HCT116 (cell line): ENCODE measurements around the gene MLKL. TPM values are rescaled to one million over a fixed set of nuclear protein-coding genes. Genes with fewer than 3 reads are reported as not detected.

Source experiments
- ATAC-seq: fragments of 200-7000 bp; cut with Tn5 transposase; 2 replicates; pipeline ENCODE4 v1.9.1; 2020; ENCODE audit warnings: mild to moderate bottlenecking, moderate library complexity
- BruUV-seq: library from RNA; stranded (reverse); fragments of 400-500 nt; replicated peaks from 2 replicates; lab custom pipeline; 2021; lab: Mats Ljungman, UMichigan
- CTCF ChIA-PET: fragments of 300-600 bp; sonication (Branson Sonifier 250); formaldehyde crosslinking; loops from one replicate; lab custom pipeline; 2021; ENCODE audit warnings: antibody characterized with exemption; lab: Charles Lee
- POLR2A ChIA-PET: fragments of 300-600, 350-600 bp; sonication (Branson Sonifier 250); formaldehyde crosslinking; loops from one replicate; lab custom pipeline; 2021; ENCODE audit warnings: antibody characterized with exemption; lab: Charles Lee
- RAD21 ChIA-PET, 2 experiments: fragments of 300-600 bp; sonication (Branson Sonifier 250); formaldehyde crosslinking; loops; one replicate each; lab custom pipeline; 2023; ENCODE audit warnings: low total read pairs in 2 of 2; ENCODE audit not compliant: uncharacterized antibody in 2 of 2, unreplicated experiment in 2 of 2, low non-redundant PET in 1 of 2; lab: Charles Lee
- DNase-seq: peaks from one replicate; pipeline ENCODE4 v3.0.0-alpha.2; 2010; ENCODE audit warnings: low read depth, low spot score
- H2AFZ ChIP-seq: fragments of 200-600 bp; shearing (Covaris generic), sonication (generic); 2 replicates; pipeline ENCODE4 v1.6.1; 2017; ENCODE audit warnings: low read depth, mixed run types, mixed read lengths, antibody characterized with exemption, low read length; ENCODE audit not compliant: poor library complexity, severe bottlenecking
- H3K27ac ChIP-seq: 2 replicates; pipeline ENCODE4 v1.5.1; 2012; ENCODE audit warnings: low read depth, low read length
- H3K27me3 ChIP-seq: fragments of 200-600 bp; sonication (generic); 2 replicates; pipeline ENCODE4 v1.6.1; 2016; ENCODE audit warnings: mixed run types, low read length, mixed read lengths; ENCODE audit not compliant: insufficient read depth
- H3K36me3 ChIP-seq, 2 experiments: fragments of 200-500 bp in 1 of 2; fragments of 200-600 bp in 1 of 2; sonication (Bioruptor generic) in 1 of 2; sonication (generic) in 1 of 2; 2 replicates each; pipeline versions ENCODE4 v1.5.1 to v1.6.1; 2014 to 2016; ENCODE audit warnings: low read length in 2 of 2, inconsistent platforms in 1 of 2, mixed read lengths in 1 of 2, mixed run types in 1 of 2; ENCODE audit not compliant: insufficient read depth in 2 of 2, control insufficient read depth in 1 of 2
- H3K4me1 ChIP-seq, 2 experiments: fragments of 200-600 bp in 1 of 2; sonication (generic) in 1 of 2; 2 replicates each; pipeline versions ENCODE4 v1.5.1 to v1.6.1; 2012 to 2017; ENCODE audit warnings: low read length in 2 of 2, inconsistent platforms in 1 of 2, mild to moderate bottlenecking in 1 of 2, mixed read lengths in 1 of 2, mixed run types in 1 of 2, moderate library complexity in 1 of 2; ENCODE audit not compliant: insufficient read depth in 2 of 2, control insufficient read depth in 1 of 2
- H3K4me2 ChIP-seq: fragments of 200-600 bp; sonication (generic); 2 replicates; pipeline ENCODE4 v1.6.1; 2017; ENCODE audit warnings: mixed run types, low read length, mixed read lengths
- H3K4me3 ChIP-seq, 2 experiments: fragments of 200-600 bp in 1 of 2; sonication (generic) in 1 of 2; replicated peaks in 1 of 2; 2 replicates each; pipeline ENCODE4 v1.5.1; 2011 to 2016; ENCODE audit warnings: low read length in 2 of 2, control low read depth in 1 of 2, low read depth in 1 of 2, mild to moderate bottlenecking in 1 of 2, mixed read lengths in 1 of 2, mixed run types in 1 of 2
- H3K79me2 ChIP-seq: fragments of 200-600 bp; sonication (generic); 2 replicates; pipeline ENCODE4 v1.6.1; 2017; ENCODE audit warnings: mild to moderate bottlenecking, mixed run types, low read length, moderate library complexity, mixed read lengths; ENCODE audit not compliant: insufficient read depth
- H3K9ac ChIP-seq: fragments of 200-600 bp; sonication (generic); 2 replicates; pipeline ENCODE4 v1.6.1; 2016; ENCODE audit warnings: low read length, mixed read lengths
- H3K9me2 ChIP-seq: fragments of 200-600 bp; sonication (generic), shearing (Covaris generic); 2 replicates; pipeline ENCODE4 v1.6.1; 2017; ENCODE audit warnings: mixed run types, mild to moderate bottlenecking, moderate library complexity; ENCODE audit not compliant: insufficient read depth
- H3K9me3 ChIP-seq, 2 experiments: fragments of 200-500 bp in 1 of 2; fragments of 200-600 bp in 1 of 2; sonication (Bioruptor generic) in 1 of 2; sonication (generic) in 1 of 2; 2 replicates each; pipeline ENCODE4 v1.6.1; 2014 to 2017; ENCODE audit warnings: low read length in 2 of 2, mixed read lengths in 2 of 2, inconsistent platforms in 1 of 2, low read depth in 1 of 2, mild to moderate bottlenecking in 1 of 2, mixed run types in 1 of 2, moderate library complexity in 1 of 2; ENCODE audit not compliant: control insufficient read depth in 1 of 2, insufficient read depth in 1 of 2
- H4K20me1 ChIP-seq: fragments of 200-600 bp; sonication (generic), shearing (Covaris generic); 2 replicates; pipeline ENCODE4 v1.6.1; 2017; ENCODE audit warnings: mixed run types, mild to moderate bottlenecking, moderate library complexity; ENCODE audit not compliant: insufficient read depth
- CBX3 ChIP-seq: IDR thresholded peaks from 2 replicates; pipeline ENCODE4 v1.6.1; 2012; ENCODE audit warnings: low read depth
- CEBPB ChIP-seq: IDR thresholded peaks from 2 replicates; pipeline ENCODE4 v1.6.1; 2012; ENCODE audit warnings: low read depth
- CTCF ChIP-seq, 3 experiments: fragments of 200-600 bp in 1 of 3; sonication (generic) in 1 of 3; IDR thresholded peaks in 2 of 3; conservative IDR thresholded peaks in 1 of 3; 2 replicates each; pipeline ENCODE4 v1.5.1; 2012 to 2017; ENCODE audit warnings: low read depth in 2 of 3, low read length in 2 of 3, antibody characterized with exemption in 1 of 3, borderline replicate concordance in 1 of 3, control low read depth in 1 of 3, mild to moderate bottlenecking in 1 of 3, mixed read lengths in 1 of 3, mixed run types in 1 of 3, moderate library complexity in 1 of 3; ENCODE audit not compliant: insufficient read depth in 1 of 3
- ELF1 ChIP-seq: IDR thresholded peaks from 2 replicates; pipeline ENCODE4 v1.6.1; 2012; ENCODE audit warnings: low read depth, borderline replicate concordance
- EZH2 ChIP-seq: fragments of 200-600 bp; sonication (generic); IDR thresholded peaks from 2 replicates; pipeline ENCODE4 v1.6.1; 2017; ENCODE audit warnings: antibody characterized with exemption, mixed run types
- FOSL1 ChIP-seq: IDR thresholded peaks from 2 replicates; pipeline ENCODE4 v1.6.1; 2012; ENCODE audit warnings: low read depth
- JUND ChIP-seq: IDR thresholded peaks from 2 replicates; pipeline ENCODE4 v1.6.1; 2012
- MAX ChIP-seq: IDR thresholded peaks from 2 replicates; pipeline ENCODE4 v1.6.1; 2012
- POLR2A ChIP-seq: IDR thresholded peaks from 2 replicates; pipeline ENCODE4 v1.7.0; 2011; ENCODE audit warnings: borderline replicate concordance; ENCODE audit not compliant: insufficient read depth, insufficient read length; ENCODE audit errors: extremely low read depth
- RAD21 ChIP-seq: IDR thresholded peaks from 2 replicates; pipeline ENCODE4 v1.6.1; 2012; ENCODE audit warnings: low read depth, mild to moderate bottlenecking
- SIN3A ChIP-seq: IDR thresholded peaks from 2 replicates; pipeline ENCODE4 v1.6.1; 2012; ENCODE audit warnings: low read depth
- SP1 ChIP-seq: IDR thresholded peaks from 2 replicates; pipeline ENCODE4 v1.6.1; 2012; ENCODE audit warnings: low read depth
- SRF ChIP-seq: IDR thresholded peaks from 2 replicates; pipeline ENCODE4 v1.6.1; 2012; ENCODE audit warnings: low read depth
- TCF7L2 ChIP-seq: IDR thresholded peaks from 2 replicates; pipeline ENCODE4 v1.7.0; 2011; ENCODE audit warnings: borderline replicate concordance, inconsistent platforms; ENCODE audit not compliant: insufficient read depth, insufficient read length; ENCODE audit errors: extremely low read depth
- YY1 ChIP-seq: IDR thresholded peaks from 2 replicates; pipeline ENCODE4 v1.6.1; 2011; ENCODE audit warnings: low read length, low read depth, moderate library complexity, mild to moderate bottlenecking; ENCODE audit not compliant: insufficient replicate concordance; ENCODE audit errors: extremely low read depth
- ZNF274 ChIP-seq: fragments of 200-500 bp; sonication (Bioruptor generic); IDR thresholded peaks from 2 replicates; pipeline ENCODE4 v1.6.1; 2014; ENCODE audit warnings: mild to moderate bottlenecking, low read depth, low read length, inconsistent platforms
- intact Hi-C: fragments of 100-400 bp; cut with micrococcal nuclease; formaldehyde crosslinking; loops from 2 replicates; pipeline ENCODE4 v1.10.0; 2022
- total RNA-seq: library from RNA; stranded (reverse); gene quantifications from one replicate; pipeline ENCODE4 v1.2.1, GENCODE V29; 2021; ENCODE audit not compliant: unreplicated experiment
- TF ChIP-seq, protein P1 (sequence below): IDR thresholded peaks from 2 replicates; pipeline ENCODE4 v1.6.1; 2012
- TF ChIP-seq, protein P2 (sequence below): IDR thresholded peaks from 2 replicates; pipeline ENCODE4 v1.6.1; 2011; ENCODE audit warnings: mild to moderate bottlenecking, low read length, moderate library complexity; ENCODE audit not compliant: insufficient replicate concordance; ENCODE audit errors: extremely low read depth
- TF ChIP-seq, protein P3 (sequence below): IDR thresholded peaks from 2 replicates; pipeline ENCODE4 v1.6.1; 2012; ENCODE audit warnings: low read depth

The MLKL gene
- total RNA-seq, 1 experiment from 2014 or later, result 8.3 TPM

GRCh38 chr16:74745926-74746325 is 45.3 kb upstream of the MLKL start:
- ChIA-PET CTCF (no interaction called here), POLR2A (no interaction called here), RAD21 (no interaction called here)
- ATAC-seq (no peak), DNase-seq (no peak)
- H3K4me2 ChIP-seq, result peak overlapping the region; percentile 7; the same call in 1 of the 2 replicates
- no peak overlapping the region for H3K27ac ChIP-seq
- H3K27me3 ChIP-seq, result no peaks in the 10 kb centered on the region
- no TSS peak for BruUV-seq
- TF ChIP-seq RAD21 (no peak), FOSL1 (no peak), POLR2A (no peak), SRF (no peak), TCF7L2 (no peak), ZNF274 (no peak), CEBPB (no peak), ELF1 (no peak), JUND (no peak), SIN3A (no peak), MAX (no peak), CTCF (IDR thresholded peaks at IDR 0.05 in 2 of 3, conservative IDR thresholded peaks at IDR 0.05 in 1 of 3; ENCODE audit: borderline replicate concordance in 1 of 3, insufficient read depth in 1 of 3, low read depth in 2 of 3, low read length in 2 of 3) (no peak), SP1 (no peak), EZH2 (no peak), CBX3 (no peak), YY1 (no peak)
- TF ChIP-seq, protein P1, sequence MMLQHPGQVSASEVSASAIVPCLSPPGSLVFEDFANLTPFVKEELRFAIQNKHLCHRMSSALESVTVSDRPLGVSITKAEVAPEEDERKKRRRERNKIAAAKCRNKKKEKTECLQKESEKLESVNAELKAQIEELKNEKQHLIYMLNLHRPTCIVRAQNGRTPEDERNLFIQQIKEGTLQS, result no peak
- TF ChIP-seq, protein P2, sequence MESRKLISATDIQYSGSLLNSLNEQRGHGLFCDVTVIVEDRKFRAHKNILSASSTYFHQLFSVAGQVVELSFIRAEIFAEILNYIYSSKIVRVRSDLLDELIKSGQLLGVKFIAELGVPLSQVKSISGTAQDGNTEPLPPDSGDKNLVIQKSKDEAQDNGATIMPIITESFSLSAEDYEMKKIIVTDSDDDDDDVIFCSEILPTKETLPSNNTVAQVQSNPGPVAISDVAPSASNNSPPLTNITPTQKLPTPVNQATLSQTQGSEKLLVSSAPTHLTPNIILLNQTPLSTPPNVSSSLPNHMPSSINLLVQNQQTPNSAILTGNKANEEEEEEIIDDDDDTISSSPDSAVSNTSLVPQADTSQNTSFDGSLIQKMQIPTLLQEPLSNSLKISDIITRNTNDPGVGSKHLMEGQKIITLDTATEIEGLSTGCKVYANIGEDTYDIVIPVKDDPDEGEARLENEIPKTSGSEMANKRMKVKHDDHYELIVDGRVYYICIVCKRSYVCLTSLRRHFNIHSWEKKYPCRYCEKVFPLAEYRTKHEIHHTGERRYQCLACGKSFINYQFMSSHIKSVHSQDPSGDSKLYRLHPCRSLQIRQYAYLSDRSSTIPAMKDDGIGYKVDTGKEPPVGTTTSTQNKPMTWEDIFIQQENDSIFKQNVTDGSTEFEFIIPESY, result no peak
- TF ChIP-seq, protein P3, sequence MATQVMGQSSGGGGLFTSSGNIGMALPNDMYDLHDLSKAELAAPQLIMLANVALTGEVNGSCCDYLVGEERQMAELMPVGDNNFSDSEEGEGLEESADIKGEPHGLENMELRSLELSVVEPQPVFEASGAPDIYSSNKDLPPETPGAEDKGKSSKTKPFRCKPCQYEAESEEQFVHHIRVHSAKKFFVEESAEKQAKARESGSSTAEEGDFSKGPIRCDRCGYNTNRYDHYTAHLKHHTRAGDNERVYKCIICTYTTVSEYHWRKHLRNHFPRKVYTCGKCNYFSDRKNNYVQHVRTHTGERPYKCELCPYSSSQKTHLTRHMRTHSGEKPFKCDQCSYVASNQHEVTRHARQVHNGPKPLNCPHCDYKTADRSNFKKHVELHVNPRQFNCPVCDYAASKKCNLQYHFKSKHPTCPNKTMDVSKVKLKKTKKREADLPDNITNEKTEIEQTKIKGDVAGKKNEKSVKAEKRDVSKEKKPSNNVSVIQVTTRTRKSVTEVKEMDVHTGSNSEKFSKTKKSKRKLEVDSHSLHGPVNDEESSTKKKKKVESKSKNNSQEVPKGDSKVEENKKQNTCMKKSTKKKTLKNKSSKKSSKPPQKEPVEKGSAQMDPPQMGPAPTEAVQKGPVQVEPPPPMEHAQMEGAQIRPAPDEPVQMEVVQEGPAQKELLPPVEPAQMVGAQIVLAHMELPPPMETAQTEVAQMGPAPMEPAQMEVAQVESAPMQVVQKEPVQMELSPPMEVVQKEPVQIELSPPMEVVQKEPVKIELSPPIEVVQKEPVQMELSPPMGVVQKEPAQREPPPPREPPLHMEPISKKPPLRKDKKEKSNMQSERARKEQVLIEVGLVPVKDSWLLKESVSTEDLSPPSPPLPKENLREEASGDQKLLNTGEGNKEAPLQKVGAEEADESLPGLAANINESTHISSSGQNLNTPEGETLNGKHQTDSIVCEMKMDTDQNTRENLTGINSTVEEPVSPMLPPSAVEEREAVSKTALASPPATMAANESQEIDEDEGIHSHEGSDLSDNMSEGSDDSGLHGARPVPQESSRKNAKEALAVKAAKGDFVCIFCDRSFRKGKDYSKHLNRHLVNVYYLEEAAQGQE, result no peak
- intact Hi-C loops, result no loop called here
- H3K36me3 ChIP-seq, result no peaks in the 10 kb centered on the region
- H2AFZ ChIP-seq, result no peak overlapping the region
- H3K9me3 ChIP-seq, result no peaks in the 10 kb centered on the region
- H3K9ac ChIP-seq, result no peak overlapping the region
- no peak overlapping the region for H3K4me3 ChIP-seq
- no peaks in the 10 kb centered on the region for H3K79me2 ChIP-seq
- H3K4me1 ChIP-seq, result peaks cover 31 to 50% of the 10 kb centered on the region in 2 experiments
- no peaks in the 10 kb centered on the region for H4K20me1 ChIP-seq
- no peaks in the 10 kb centered on the region for H3K9me2 ChIP-seq
